HepG2 (cell line): ENCODE data around the gene ZBTB7A. TPM values are rescaled to one million over a fixed set of nuclear protein-coding genes. Genes with fewer than 3 reads are reported as not detected.

Experiments used
- ARID4A ChIP-seq: sonication (generic); formaldehyde crosslinking; IDR thresholded peaks from 2 replicates; pipeline ENCODE4 v1.5.0; 2020; ENCODE audit warnings: mild to moderate bottlenecking, missing genetic modification reagents, borderline replicate concordance
- JUNB ChIP-seq: sonication (generic); formaldehyde crosslinking; IDR thresholded peaks from 2 replicates; pipeline ENCODE4 v1.8.0; 2022; ENCODE audit warnings: missing genetic modification reagents, mild to moderate bottlenecking, borderline replicate concordance
- KDM6A ChIP-seq: IDR thresholded peaks from 2 replicates; pipeline ENCODE4 v1.6.1; 2016; ENCODE audit warnings: low read depth
- NR3C1 ChIP-seq: sonication (generic); formaldehyde crosslinking; IDR thresholded peaks from 2 replicates; pipeline ENCODE4 v1.4.0; 2020; ENCODE audit warnings: missing genetic modification reagents
- PCBP1 ChIP-seq: fragments of 200-400 bp; formaldehyde crosslinking; IDR thresholded peaks from 2 replicates; pipeline ENCODE4 v1.6.1; 2017; ENCODE audit warnings: mild to moderate bottlenecking, low read depth, low read length, borderline replicate concordance
- PHF5A ChIP-seq: IDR thresholded peaks from one replicate; pipeline ENCODE4 v1.6.1; 2018; ENCODE audit warnings: low read depth, missing genetic modification reagents; ENCODE audit not compliant: unreplicated experiment
- PTBP1 ChIP-seq: fragments of 200-400 bp; formaldehyde crosslinking; IDR thresholded peaks from 2 replicates; pipeline ENCODE4 v1.6.1; 2018; ENCODE audit warnings: low read length, low read depth; ENCODE audit not compliant: poor library complexity, severe bottlenecking
- ZMAT3 ChIP-seq: sonication (generic); formaldehyde crosslinking; conservative IDR thresholded peaks from 2 replicates; pipeline ENCODE4 v1.7.0; 2021; ENCODE audit warnings: missing genetic modification reagents
- ZNF142 ChIP-seq: sonication (generic); formaldehyde crosslinking; IDR thresholded peaks from 2 replicates; pipeline ENCODE4 v1.4.0; 2020; ENCODE audit warnings: missing genetic modification reagents
- ZNF556 ChIP-seq: sonication (generic); formaldehyde crosslinking; IDR thresholded peaks from 2 replicates; pipeline ENCODE4 v1.4.0; 2020; ENCODE audit warnings: mild to moderate bottlenecking, missing genetic modification reagents, borderline replicate concordance
- polyA plus RNA-seq, 8 experiments: library from polyadenylated mRNA; depleted of rRNA in 3 of 8; stranded (reverse) in 7 of 8; unstranded in 1 of 8; fragments of >200 nt; fragmentation: Illumina TruSeq in 4 of 8; extraction: Trizol in 4 of 8; gene quantifications; 2 replicates each; pipeline versions ENCODE4 v1.2.1 to v1.2.3, GENCODE V29; 2011 to 2016; ENCODE audit warnings: low read depth in 4 of 8, missing spikeins in 1 of 8, mixed read lengths in 1 of 8; ENCODE audit not compliant: insufficient read depth in 1 of 8
- total RNA-seq, 5 experiments: library from RNA; depleted of rRNA; stranded (reverse); fragments of >200 nt; fragmentation: Illumina TruSeq; extraction: Trizol; gene quantifications; 2 replicates each; pipeline ENCODE4 v1.2.3, GENCODE V29; 2016; ENCODE audit warnings: low read depth in 1 of 5
- TF ChIP-seq, protein P1 (sequence below): sonication (generic); formaldehyde crosslinking; IDR thresholded peaks from 2 replicates; pipeline ENCODE4 v1.9.0; 2022; ENCODE audit warnings: missing genetic modification reagents, mild to moderate bottlenecking, borderline replicate concordance

Gene ZBTB7A
- total and polyA plus RNA-seq, 2 of the 13 experiments (the other 11 are each of a cell fraction or from before 2014, with no cell fraction given), result 3.6 to 4.0 TPM

DNA sequence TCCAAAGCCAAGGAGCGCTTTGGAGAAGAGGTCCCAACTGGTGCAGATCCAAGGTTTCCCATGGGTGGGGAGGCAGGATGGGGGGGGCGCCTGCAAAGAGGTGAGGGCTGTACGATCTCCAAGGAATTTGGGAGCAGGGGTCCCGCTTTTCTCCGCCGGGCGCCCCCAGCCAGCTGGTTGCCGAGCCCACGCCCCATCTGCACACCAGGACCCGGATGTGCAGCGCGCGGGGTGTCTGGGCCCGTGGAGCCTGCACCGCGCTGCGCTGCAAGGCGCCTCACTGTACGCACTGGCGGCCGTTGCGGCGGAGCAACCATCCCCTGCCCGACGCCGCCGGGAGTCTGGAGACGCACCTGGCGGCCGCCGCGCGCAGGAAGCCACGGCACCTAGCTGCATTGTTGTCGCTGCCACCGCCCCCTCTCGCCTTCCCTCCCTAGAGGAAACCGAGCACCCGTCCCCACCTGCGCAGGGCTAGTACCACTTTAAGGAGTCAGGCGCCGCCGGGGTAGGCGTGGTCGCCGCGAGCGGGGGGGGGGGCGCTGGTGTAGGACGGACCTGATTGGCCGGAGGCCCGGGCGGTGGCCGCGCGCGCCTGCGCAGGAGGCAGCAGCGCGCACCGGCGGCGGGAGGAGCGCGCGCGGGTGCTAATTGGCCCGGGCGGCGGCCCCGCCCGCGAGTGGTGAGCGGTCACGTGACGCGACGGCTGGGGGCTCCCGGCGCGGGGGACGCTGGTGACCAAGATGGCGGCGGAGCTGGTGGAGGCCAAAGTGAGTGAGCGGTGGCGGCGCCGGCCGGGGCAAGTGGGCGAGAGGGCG is 59.5 kb downstream of the ZBTB7A start, which contains the start of gene PIAS4 (continued):
- TF ChIP-seq, protein P1, sequence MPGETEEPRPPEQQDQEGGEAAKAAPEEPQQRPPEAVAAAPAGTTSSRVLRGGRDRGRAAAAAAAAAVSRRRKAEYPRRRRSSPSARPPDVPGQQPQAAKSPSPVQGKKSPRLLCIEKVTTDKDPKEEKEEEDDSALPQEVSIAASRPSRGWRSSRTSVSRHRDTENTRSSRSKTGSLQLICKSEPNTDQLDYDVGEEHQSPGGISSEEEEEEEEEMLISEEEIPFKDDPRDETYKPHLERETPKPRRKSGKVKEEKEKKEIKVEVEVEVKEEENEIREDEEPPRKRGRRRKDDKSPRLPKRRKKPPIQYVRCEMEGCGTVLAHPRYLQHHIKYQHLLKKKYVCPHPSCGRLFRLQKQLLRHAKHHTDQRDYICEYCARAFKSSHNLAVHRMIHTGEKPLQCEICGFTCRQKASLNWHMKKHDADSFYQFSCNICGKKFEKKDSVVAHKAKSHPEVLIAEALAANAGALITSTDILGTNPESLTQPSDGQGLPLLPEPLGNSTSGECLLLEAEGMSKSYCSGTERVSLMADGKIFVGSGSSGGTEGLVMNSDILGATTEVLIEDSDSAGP, result peak; percentile 100
- TF ChIP-seq NR3C1, result no peak
- TF ChIP-seq KDM6A (CRISPR knock-in tag), result no peak
- TF ChIP-seq ARID4A (CRISPR knock-in tag), result peak; percentile 88
- peak; percentile 70; the same call in 1 of the 2 replicates for TF ChIP-seq ZNF556 (CRISPR knock-in tag)
- TF ChIP-seq PHF5A, result no peak
- TF ChIP-seq ZNF142, result no peak
- no peak for TF ChIP-seq JUNB (CRISPR knock-in tag)
- TF ChIP-seq PTBP1, result no peak
- no peak for TF ChIP-seq ZMAT3 (CRISPR knock-in tag)
- no peak for TF ChIP-seq PCBP1
